ENCODE data around the gene MEA1.

GRCh38 chr6:42974919-42975505 is 38.7 kb downstream of the MEA1 start:
- TF ChIP-seq EZH2 (IDR thresholded peaks at IDR 0.05; ENCODE audit: insufficient read depth, low read length): no peak
- TF ChIP-seq CTCF (IDR thresholded peaks at IDR 0.05; ENCODE audit: insufficient read depth, low read depth, low read length): no peak

All from astrocyte (in vitro differentiated cells and primary cell).